ENCODE data around the gene TCF25. TPM values are rescaled to one million over a fixed set of nuclear protein-coding genes. Genes with fewer than 3 reads are reported as not detected.

Gene TCF25
- total RNA-seq, 1 experiment from 2014 or later, result 155 TPM

DNA sequence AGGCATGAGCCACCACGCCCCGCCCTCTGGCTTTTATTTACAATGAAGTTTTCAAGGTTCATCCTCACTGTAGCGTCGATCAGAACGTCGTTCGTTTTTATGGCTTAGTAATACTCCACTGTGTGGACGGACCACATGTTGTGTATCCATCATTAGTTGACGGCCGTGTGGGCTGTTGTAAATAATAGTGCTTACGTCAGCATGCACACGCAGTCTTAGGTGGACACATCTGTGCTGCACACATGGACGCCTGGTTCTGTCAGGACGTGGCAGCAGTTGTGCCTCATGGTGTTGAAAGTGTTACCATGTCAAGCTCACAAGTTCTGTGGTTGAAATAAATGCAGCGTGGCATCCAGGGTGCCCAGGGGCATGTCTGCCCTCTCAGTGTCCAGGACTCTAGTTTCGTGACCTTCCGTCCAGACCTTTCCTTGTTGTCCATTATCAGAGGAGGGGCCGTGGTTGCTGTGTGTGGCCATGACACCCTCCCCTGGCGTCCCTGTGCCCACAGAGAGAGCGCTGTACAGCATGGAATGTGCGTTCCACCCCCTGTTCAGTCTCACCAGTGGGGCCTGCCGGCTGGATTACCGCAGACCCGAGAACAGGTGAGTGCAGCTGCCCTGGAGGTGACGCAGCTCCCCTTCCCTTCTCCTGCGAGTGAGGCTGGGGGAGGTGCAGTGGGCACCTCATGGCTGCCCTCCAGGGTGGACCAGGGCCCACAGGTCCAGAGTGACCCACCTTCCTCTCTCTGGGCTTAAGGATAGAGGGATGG lies 22.3 kb downstream of the TCF25 start:
- Mint-ChIP-seq H3K27me3 (ENCODE audit: low read depth) (no peaks in the 10 kb centered on the region), H3K4me3 (no peak overlapping the region), H3K4me1 (no peaks in the 10 kb centered on the region), H3K27ac (no peak overlapping the region), H3K36me3 (peaks cover 25% of the 10 kb centered on the region), H3K9me3 (no peaks in the 10 kb centered on the region)
- POLR2A ChIA-PET, result no interaction called here
- CTCF ChIA-PET, result interaction anchor here (1.6 kb wide), 1 partner anchor 14 kb away, joined by 5 read pairs; no protein-coding TSS in a partner anchor
- DNase-seq (ENCODE audit: low spot score) (no peak), ATAC-seq (no peak)
- TF ChIP-seq, protein P1, sequence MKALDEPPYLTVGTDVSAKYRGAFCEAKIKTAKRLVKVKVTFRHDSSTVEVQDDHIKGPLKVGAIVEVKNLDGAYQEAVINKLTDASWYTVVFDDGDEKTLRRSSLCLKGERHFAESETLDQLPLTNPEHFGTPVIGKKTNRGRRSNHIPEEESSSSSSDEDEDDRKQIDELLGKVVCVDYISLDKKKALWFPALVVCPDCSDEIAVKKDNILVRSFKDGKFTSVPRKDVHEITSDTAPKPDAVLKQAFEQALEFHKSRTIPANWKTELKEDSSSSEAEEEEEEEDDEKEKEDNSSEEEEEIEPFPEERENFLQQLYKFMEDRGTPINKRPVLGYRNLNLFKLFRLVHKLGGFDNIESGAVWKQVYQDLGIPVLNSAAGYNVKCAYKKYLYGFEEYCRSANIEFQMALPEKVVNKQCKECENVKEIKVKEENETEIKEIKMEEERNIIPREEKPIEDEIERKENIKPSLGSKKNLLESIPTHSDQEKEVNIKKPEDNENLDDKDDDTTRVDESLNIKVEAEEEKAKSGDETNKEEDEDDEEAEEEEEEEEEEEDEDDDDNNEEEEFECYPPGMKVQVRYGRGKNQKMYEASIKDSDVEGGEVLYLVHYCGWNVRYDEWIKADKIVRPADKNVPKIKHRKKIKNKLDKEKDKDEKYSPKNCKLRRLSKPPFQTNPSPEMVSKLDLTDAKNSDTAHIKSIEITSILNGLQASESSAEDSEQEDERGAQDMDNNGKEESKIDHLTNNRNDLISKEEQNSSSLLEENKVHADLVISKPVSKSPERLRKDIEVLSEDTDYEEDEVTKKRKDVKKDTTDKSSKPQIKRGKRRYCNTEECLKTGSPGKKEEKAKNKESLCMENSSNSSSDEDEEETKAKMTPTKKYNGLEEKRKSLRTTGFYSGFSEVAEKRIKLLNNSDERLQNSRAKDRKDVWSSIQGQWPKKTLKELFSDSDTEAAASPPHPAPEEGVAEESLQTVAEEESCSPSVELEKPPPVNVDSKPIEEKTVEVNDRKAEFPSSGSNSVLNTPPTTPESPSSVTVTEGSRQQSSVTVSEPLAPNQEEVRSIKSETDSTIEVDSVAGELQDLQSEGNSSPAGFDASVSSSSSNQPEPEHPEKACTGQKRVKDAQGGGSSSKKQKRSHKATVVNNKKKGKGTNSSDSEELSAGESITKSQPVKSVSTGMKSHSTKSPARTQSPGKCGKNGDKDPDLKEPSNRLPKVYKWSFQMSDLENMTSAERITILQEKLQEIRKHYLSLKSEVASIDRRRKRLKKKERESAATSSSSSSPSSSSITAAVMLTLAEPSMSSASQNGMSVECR (CRISPR knock-in tag; IDR thresholded peaks at IDR 0.05; ENCODE audit: borderline replicate concordance), result no peak
- TF ChIP-seq ATF3 (CRISPR knock-in tag; conservative IDR thresholded peaks at IDR 0.05), result 0 out of 2 replicates have a peak, but pooled peaks have one; percentile 16

DNA sequence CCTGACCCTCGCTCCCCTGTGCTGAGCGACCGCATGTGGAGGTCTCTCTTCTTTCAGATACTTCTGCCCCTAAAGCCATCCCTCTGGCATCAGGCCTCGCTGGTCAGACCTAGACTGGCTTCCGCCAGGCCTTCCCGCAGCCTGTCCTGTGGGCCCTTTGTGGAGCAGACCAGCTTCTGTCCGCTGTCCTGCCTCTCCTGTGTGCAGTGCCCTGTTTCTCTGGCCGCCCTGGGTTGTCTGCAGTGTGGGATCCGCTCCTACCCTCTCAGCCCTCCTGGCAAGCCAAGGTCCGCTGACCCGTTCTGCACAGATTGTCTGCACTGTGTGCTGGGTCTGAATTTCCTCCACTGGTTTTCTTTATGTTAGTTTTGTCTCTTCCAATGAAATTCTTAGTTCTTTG lies 23.8 kb downstream of the TCF25 start:
- POLR2A ChIA-PET, result no interaction called here
- no peak overlapping the region for H3K4me3 Mint-ChIP-seq
- H3K36me3 Mint-ChIP-seq, result peaks cover 25% of the 10 kb centered on the region

GRCh38 chr16:89898201-89898967 lies 25.0 kb downstream of the TCF25 start:
- Mint-ChIP-seq H3K4me3 (no peak overlapping the region), H3K4me1 (no peaks in the 10 kb centered on the region), H3K36me3 (peaks cover 25% of the 10 kb centered on the region), H3K27ac (no peak overlapping the region), H3K27me3 (ENCODE audit: low read depth) (no peaks in the 10 kb centered on the region), H3K9me3 (no peaks in the 10 kb centered on the region)
- DNase-seq (ENCODE audit: low spot score), result no peak
- TF ChIP-seq ZNF416 (CRISPR knock-in tag; IDR thresholded peaks at IDR 0.05) (no peak), ZNF425 (CRISPR knock-in tag; conservative IDR thresholded peaks at IDR 0.05) (no peak)
- ChIA-PET POLR2A (no interaction called here), CTCF (interaction anchor here (0.5 to 4.2 kb wide), 2 partner anchors 11 to 12 kb away, joined by 3 to 19 read pairs; no protein-coding TSS in a partner anchor)
- ATAC-seq, result no peak

More for the DNA sequence above, 23.8 kb downstream of the TCF25 start:
- Mint-ChIP-seq H3K4me1 (no peaks in the 10 kb centered on the region), H3K9me3 (no peaks in the 10 kb centered on the region), H3K27ac (no peak overlapping the region), H3K27me3 (ENCODE audit: low read depth) (no peaks in the 10 kb centered on the region)
- CTCF ChIA-PET, result interaction anchor here (4.2 kb wide), 1 partner anchor 13 kb away, joined by 19 read pairs; no protein-coding TSS in a partner anchor
- no peak for ATAC-seq
- DNase-seq (ENCODE audit: low spot score), result no peak
- TF ChIP-seq, protein P2, sequence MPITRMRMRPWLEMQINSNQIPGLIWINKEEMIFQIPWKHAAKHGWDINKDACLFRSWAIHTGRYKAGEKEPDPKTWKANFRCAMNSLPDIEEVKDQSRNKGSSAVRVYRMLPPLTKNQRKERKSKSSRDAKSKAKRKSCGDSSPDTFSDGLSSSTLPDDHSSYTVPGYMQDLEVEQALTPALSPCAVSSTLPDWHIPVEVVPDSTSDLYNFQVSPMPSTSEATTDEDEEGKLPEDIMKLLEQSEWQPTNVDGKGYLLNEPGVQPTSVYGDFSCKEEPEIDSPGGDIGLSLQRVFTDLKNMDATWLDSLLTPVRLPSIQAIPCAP (CRISPR knock-in tag; IDR thresholded peaks at IDR 0.05), result no peak
- TF ChIP-seq CBFB (CRISPR knock-in tag; IDR thresholded peaks at IDR 0.05; ENCODE audit: low read depth) (no peak), ATF6 (CRISPR knock-in tag; IDR thresholded peaks at IDR 0.05) (no peak), ZBTB21 (CRISPR knock-in tag; IDR thresholded peaks at IDR 0.05; ENCODE audit: borderline replicate concordance) (no peak), USF2 (CRISPR knock-in tag; IDR thresholded peaks at IDR 0.05) (no peak)
